Activated CD8-positive, alpha-beta memory T cell treated with anti-CD3 and anti-CD28 coated beads, Interleukin-2, amount 50 U/mL, for 1 hour (primary cell): ENCODE measurements around the gene C10orf143.

ENCODE experiments used
- DNase-seq: peaks from one replicate; pipeline ENCODE4 v3.0.0-alpha.2; 2020; ENCODE audit errors: extremely low read depth

C10orf143 gene

GRCh38 chr10:130053561-130053960, 57.1 kb downstream of the C10orf143 start:
- no peak for DNase-seq

GRCh38 chr10:130052193-130052592, 58.4 kb downstream of the C10orf143 start:
- DNase-seq, result no peak

- no peak for DNase-seq
Observed at GRCh38 chr10:130050721-130051120, 59.9 kb downstream of the C10orf143 start.

- no peak for DNase-seq
Observed at GRCh38 chr10:130049987-130050386, 60.6 kb downstream of the C10orf143 start.

GRCh38 chr10:130049244-130049643, 61.4 kb downstream of the C10orf143 start:
- no peak for DNase-seq

GRCh38 chr10:130048081-130048480, 62.5 kb downstream of the C10orf143 start:
- DNase-seq, result no peak

GRCh38 chr10:130047336-130047735, 63.3 kb downstream of the C10orf143 start:
- no peak for DNase-seq

- no peak for DNase-seq
Observed at GRCh38 chr10:130046591-130046990, 64.0 kb downstream of the C10orf143 start.

- no peak for DNase-seq
Observed at GRCh38 chr10:130045801-130046321, 64.8 kb downstream of the C10orf143 start.

GRCh38 chr10:130045091-130045652, 65.5 kb downstream of the C10orf143 start:
- DNase-seq, result no peak

- DNase-seq, result no peak
Observed at GRCh38 chr10:130044067-130045061, 66.3 kb downstream of the C10orf143 start.

GRCh38 chr10:130043491-130043890, 67.1 kb downstream of the C10orf143 start:
- no peak for DNase-seq

GRCh38 chr10:130042381-130042780, 68.2 kb downstream of the C10orf143 start:
- no peak for DNase-seq

GRCh38 chr10:130041451-130042371, 68.9 kb downstream of the C10orf143 start:
- DNase-seq, result no peak

GRCh38 chr10:130040817-130041330, 69.8 kb downstream of the C10orf143 start:
- no peak for DNase-seq

GRCh38 chr10:130040351-130040750, 70.3 kb downstream of the C10orf143 start:
- no peak for DNase-seq

- no peak for DNase-seq
Observed at GRCh38 chr10:130039141-130039540, 71.5 kb downstream of the C10orf143 start.

GRCh38 chr10:130038611-130039109, 72.0 kb downstream of the C10orf143 start:
- DNase-seq, result no peak

GRCh38 chr10:130038019-130038555, 72.5 kb downstream of the C10orf143 start:
- DNase-seq, result no peak

- DNase-seq, result no peak
Observed at GRCh38 chr10:130037169-130037661, 73.4 kb downstream of the C10orf143 start.
